Measurements from ENCODE around the gene PROSER2.
"Not testable (repeated sequence)": the region's sequence is repeated elsewhere in the genome, so short reads cannot be mapped to it uniquely, and the experiment has no call there.

Gene PROSER2

DNA sequence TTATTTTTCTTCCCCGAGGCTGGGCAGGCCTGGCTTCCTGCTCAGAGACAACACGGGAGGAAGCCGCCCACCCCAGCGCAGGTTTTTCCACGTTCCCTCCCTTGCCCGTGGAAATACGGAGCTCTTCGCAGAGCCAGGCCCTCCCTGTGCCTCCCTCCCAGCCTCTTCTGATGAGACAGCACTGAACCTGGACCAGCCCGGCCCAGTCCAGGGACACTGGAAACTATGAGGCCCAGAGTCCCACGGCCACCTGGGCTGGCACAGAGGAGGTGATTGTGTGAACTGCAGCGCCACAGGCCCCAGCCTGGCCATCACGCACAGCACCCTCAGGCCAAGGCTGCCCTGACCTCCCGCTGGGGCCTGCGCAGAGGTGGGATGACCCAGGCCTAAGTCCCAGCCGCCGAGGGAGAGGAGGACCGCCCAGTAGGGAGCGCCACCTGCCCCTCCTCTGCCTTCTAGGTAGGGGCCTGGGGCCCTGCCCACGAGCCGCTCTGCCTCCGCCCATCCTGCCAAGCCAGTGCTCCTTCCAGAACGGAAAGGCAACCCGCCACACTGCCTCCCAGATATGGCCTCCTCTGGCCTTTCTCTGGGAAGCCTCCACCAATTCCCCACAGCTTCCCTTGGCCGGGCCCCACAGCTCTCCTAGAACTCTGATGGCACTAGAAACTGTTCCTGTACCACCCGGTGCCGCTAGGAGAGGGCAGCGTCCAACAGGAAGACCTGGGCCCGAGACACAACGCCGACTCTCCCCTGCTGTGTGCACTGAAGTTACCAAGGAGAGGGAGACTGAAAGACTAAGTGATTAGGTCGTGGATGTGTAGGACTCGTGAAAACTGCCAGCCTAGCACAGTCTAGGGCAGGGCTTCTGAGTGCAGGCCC, 57.2 kb downstream of the PROSER2 start:
- H3K27ac ChIP-seq = peak overlapping the region; percentile 100
- no peak for DNase-seq (ENCODE audit: low read depth, low spot score)

DNA sequence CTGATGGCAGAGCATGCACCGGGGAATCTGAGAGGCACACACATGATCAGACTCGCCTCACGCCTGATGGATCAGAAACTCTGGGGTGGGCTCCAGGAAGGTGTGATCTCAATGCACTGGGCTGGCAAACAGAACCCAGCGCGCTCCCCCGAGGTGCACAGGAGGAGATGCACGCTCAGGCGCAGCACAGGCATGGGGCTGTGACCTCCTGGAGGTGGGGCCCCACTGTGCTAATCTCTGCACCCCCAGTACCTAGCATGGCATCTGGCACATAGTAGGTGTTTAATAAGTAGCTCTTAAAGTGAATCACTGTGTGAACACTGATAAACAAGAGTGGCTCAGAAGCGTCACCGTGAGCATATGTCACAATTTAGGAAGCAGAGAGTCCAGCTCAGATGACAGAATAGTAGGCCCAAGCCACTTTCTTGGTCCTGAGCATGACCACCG, 57.9 kb downstream of the PROSER2 start:
- H3K27ac ChIP-seq = peak overlapping the region; percentile 100

DNA sequence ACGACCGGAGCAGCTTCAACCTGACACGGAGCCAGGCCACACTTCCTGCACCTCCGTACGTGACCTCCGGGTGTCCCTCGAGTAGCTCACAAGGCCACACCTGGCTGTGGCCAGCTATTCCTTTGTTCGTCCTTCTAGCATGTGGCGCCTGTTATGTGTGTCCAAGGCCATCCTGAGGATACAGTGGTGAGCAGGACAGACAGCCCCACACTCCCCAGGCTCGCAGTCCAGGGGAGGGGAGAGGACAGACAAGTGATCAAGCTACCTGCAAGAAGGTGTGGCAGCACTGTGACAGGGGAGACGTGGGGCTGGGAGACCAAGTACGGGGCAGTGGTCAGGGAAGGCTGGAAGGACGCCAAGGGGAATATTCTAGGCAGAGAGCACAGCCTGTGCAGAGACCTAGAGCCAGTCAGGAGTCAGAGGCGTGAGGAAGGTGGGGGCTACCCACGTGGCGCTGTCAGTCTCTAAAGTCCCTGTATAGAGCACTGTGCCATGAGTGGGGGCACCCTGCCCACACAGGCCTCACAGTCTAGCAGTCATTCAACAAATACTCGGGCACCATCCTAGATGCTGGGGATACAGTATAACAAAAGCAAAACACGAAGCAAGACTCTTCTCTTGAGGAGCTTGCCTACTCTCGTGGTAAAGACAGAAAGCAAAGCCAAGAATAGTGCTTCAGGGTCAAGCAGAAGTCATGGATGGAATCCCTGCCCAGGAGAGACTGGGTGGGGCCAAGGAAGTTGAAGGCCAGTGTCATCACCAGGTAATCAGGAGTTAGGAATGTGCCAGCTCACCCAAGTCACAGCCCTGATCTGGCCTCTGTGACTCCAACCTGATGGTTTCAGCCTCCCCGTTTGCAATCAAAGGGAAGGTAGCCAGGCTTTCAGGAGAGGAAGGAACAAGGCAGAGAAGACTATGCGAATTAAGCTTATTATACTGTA, 58.6 kb downstream of the PROSER2 start:
- peak overlapping the region; percentile 100 for H3K27ac ChIP-seq
- DNase-seq (ENCODE audit: low read depth, low spot score) = peak; percentile 85

More for the DNA sequence above, 57.9 kb downstream of the PROSER2 start:
- no peak for DNase-seq (ENCODE audit: low read depth, low spot score)

DNA sequence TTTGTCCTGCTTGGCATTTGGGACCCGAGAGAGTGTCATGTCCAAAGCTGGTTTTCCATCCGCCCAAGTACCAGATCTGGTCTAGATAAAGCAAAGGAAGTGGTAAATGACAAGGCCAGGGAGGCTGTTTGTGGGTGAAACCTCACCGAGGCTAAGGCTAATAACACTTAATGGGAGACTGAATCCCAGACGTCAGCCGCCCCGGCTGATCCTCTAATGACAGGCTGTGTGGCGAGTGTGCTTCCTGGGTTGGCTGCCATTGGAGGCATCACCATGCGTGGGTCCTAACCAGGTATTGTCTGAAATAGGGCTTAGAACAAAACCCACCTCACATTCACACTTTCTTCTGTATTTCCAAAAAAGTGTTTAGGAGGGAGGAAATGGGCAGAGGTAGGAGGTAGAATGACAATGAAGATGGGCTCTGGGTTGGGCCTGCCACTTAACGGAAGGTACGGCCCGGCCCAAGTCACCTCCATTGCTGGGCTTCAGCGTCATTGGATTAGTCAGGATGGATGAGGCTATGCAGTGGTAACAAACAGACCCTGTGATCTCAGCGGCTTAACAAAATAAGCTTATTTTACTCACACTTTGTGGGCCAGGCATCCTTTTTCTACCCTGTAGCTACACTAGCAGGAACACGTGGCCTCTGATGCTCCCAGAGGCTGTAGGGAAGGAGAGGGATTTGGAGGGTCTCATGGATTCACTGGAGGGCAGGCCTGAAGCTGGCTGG, 59.7 kb downstream of the PROSER2 start:
- peak overlapping the region; percentile 100 for H3K27ac ChIP-seq
- DNase-seq (ENCODE audit: low read depth, low spot score) = no peak

DNA sequence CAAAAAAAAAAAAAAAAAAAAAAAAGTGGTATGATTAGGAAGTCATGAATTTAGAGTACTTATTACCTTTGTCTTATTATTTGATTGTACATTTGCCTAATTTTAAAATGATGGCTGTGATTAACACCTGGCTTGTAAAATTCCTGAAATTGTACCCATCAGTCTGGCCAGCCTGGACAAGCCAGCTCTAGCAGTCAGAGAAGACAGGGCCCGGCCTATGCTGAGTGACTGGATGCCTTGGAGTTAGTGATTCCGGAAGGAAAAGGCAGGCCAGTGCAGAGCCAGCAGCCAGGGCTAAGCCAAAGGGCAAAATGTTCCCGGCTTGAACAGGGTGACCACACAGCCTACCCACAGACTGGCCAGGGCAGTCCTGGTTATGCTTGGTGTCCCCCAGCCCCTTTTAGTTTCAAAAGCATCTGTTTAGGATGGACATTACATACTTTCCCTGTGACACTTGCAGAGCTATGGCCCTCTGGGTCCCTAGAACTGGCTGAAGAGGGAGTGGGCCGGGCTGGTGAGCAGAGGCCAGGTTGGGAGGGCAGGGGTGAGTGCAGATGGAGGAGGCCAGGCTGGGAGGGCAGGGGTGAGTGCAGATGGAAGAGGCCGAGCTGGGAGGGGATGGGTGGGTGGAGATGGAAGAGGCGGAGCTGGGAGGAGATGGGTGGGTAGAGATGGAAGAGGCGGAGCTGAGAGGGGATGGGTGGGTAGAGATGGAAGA, 61.7 kb downstream of the PROSER2 start:
- H3K27ac ChIP-seq = peak overlapping the region; percentile 100
- DNase-seq (ENCODE audit: low read depth, low spot score) = peak; percentile 49

DNA sequence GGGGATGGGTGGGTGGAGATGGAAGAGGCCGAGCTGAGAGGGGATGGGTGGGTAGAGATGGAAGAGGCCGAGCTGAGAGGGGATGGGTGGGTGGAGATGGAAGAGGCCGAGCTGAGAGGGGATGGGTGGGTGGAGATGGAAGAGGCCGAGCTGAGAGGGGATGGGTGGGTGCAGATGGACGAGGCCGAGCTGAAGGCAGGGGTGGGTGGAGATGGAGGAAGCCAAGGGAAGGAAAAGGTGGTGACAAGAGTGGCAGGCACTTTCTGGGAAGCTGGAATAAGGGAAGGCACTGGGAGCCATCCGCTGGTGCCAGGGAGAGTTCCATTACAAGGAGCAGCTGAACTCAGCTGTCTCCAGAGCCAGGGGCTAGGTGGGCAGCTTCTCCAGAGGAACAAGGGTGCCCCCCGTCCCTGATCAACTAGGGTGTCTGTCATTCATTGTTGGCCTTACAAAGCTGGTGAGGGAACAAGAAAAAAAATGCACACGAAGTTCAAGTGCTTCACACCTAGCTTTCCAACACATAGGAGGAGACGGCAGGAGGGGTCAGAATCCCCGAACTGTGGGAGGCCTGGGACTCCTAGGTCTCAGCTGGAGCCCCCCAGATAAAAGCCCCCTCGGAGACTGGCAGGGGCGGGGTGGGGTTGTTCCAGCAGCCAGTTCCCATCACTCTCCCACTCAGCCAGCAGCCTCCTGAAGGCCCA, 62.4 kb downstream of the PROSER2 start:
- no peak for DNase-seq (ENCODE audit: low read depth, low spot score)
- H3K27ac ChIP-seq = peak overlapping the region; percentile 100

DNA sequence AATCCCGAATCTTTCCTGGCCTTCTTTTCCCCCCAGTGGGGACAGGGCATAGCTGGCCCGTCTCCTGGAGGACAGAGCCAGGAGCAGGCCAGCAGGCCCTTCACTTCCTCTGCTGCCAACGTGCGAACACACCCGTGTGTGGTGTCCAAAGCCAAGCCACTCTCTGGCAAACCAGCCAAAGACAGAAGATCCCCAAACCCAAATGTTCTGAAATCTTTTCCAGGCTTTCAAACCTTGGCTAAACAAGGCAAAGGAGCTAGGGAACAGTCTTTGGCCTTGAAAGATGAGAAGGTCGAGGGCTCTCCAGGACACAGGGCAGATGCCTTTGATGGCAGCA, 63.0 kb downstream of the PROSER2 start:
- no peak for DNase-seq (ENCODE audit: low read depth, low spot score)
- H3K27ac ChIP-seq = peak overlapping the region; percentile 100

DNA sequence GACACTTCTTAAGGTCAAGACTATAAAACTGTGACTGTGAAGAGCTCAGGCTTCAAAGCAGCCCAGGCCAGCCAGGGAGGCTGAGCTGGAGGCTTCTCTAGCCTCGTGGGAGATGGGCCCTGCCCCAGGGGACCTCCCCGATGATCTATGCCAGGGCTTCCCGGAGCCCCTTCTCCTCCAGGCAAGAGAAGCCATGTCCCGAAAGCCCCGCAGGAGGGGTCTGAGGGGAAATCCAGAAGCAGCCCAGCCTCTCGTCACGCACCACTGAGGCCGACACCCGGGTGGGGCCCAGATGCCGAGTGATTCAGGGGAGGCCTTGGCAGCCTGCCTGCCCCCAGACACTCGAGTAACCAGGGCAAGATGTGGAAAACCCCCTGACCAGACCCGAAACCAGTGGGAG, 63.7 kb downstream of the PROSER2 start:
- peak overlapping the region; percentile 100 for H3K27ac ChIP-seq
- DNase-seq (ENCODE audit: low read depth, low spot score) = peak; percentile 24

DNA sequence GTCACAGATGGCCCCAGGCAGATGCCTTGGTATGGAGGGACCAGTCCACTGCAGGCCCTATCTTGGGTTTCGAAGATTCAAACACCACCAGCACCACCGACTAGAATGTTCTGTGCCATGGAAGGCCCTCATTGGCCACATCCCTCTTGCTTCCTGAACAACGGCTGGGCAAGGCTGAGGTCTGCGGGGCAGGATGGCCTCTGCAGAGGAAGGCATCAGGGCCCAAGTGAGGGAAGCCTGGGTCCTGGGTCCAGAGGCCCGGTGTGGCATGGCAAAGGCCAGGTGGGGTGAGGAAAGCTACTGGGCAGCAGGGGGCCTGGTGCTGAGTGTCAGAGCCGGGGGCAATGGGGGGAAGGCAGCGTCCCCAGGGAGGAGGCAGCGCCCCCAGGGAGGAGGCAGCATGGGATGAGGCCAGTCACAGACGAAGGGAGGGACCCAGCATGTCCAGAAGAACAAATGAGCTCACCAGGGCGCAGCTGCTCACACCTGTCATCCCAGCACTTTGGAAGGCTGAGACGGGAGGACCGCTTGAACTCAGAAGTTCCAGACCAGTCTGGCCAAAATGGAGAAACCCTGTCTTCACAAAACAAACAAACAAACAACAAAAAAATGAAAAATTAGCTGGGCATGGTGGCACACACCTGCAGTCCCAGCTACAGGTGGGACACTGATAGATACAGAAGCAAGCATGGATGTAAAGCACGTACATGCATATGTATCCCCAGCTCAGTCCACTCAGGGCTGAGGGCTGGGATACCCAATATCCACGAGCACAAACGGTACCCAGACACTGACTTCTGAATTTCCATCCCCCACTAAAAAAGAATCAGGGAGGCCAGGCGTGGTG, 64.4 kb downstream of the PROSER2 start:
- peak overlapping the region; percentile 100 for H3K27ac ChIP-seq
- DNase-seq (ENCODE audit: low read depth, low spot score) = no peak

DNA sequence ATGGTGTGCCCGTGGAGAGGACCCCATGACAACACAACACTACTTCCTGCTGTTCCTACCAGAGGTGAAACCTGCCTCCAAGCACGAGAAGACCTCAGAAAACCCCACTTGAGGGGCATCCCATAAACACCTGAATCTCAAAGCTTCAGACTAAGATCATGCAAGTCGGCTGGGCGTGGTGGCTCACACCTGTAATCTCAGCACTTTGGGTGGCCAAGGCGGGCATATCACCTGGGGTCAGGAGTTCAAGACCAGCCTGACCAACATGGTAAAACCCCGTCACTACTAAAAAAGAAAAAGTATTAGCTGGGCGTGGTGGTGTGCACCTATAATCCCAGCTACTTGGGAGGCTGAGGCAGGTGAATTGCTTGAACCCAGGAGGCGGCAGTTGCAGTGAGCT, 66.1 kb downstream of the PROSER2 start:
- not testable (repeated sequence) for H3K27ac ChIP-seq; DNase-seq (ENCODE audit: low read depth, low spot score)

DNA sequence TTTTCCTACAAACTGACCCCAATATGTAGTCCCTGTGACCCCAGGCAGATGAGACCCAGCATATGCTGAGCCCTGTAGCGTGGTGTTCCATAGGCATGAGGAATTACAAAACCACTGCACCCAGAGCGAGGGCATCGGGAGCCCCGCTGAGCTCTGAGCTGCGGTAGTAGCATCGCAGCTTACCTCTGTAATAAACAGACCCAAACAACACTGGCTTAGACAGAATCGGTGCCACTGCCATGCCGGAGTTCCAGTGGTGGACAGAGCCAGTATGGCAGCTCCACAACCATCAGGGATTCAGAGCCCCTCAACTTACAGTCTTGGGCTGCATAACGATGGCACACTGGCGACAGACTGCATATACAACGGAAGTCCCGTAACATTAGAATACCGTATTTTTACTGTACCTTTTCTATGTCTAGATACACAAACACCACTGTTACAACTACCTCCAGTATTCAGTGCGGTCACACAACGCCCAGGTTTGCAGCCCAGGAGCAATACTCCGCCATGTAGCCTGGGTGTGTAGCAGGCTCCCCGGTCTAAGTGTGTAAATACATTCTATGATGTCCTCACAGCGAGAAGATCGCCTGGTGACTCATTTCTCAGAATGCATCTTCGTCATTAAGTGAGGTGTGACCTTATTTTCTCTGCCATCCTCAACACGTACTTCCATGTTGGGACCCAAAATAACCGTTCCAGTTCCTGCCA, 68.8 kb downstream of the PROSER2 start:
- DNase-seq (ENCODE audit: low read depth, low spot score) = no peak
- no peak overlapping the region for H3K27ac ChIP-seq

DNA sequence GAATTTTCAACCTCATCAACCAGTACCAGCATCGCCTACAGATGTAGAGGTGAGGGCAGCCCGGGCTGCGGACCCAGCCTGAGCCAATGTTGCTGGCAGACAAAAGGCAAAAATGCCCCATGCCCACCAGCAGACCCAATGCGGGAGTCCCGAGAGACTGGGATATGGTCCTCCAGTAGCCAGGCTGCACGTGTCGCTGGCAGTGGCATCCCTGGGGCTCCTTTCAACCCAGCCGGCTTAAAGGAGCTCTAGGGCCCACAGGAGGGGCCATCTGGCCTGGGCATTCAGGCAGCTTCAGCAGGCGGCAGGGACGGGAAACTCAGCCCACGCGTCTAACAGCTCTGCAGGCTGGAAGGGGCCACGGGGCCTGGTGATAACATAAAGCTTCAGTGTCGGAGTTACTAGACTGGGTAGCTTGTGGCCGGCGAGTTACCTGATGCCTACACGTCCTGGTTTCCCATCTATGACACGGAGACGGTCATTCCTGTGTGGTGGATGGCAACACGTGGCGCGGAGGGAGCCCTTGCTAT, 70.7 kb downstream of the PROSER2 start:
- H3K27ac ChIP-seq = peak overlapping the region; percentile 15
- no peak for DNase-seq (ENCODE audit: low read depth, low spot score)

DNA sequence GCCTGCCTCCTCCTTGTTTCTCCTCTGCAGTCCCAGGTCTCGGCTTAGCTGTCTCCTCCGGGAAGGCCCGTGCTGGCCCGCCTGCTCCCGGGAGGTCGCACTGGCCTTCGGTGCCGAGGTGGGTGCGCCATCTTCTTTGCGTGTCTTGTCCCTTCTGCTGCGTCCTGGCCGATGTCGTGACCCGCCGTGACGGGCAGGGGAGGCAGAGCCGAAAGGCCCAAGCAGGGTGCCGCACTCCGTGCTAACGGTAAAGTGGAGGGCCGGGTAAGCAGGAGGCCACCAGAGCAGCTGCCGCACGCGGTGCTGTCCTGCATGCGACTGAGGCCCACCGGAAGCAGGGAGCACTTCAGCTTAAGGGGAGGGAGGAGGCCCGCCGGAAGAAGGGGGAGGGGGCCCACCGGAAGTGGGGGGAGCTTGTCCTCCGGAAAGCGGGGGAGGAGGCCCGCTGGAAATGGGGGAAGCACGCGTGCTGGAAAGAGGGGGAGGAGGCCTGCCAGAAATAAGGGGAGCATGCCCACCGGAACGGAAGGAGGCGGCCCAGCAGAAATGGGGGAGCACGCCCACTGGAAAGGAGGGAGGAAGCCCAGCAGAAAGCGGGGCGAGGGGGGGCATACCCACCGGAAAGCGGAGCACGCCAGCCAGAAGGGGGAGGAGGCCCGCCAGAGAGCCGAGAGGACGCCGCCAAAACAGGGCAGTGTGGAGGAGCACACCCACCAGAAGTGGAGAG, 71.4 kb downstream of the PROSER2 start:
- H3K27ac ChIP-seq = no peak overlapping the region

DNA sequence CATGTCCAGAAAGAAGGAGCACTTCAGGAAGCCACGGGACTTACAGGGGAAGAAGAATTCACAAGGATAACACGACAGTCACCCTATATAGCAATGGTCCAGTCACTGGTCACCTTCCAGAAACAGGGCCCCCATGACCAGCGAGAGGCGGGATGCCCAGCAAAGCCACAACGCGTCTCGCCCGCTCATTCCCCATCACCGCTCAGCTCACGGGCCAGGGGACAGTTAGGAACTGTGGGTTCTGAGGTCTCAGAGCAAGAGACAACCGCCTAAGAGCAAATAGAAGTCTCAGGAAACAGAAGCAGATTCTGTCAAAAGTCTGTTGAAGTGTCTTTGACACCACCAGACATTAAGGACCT, 71.9 kb downstream of the PROSER2 start:
- DNase-seq (ENCODE audit: low read depth, low spot score) = no peak
- no peak overlapping the region for H3K27ac ChIP-seq

More for the DNA sequence above, 71.4 kb downstream of the PROSER2 start:
- DNase-seq (ENCODE audit: low read depth, low spot score) = no peak

DNA sequence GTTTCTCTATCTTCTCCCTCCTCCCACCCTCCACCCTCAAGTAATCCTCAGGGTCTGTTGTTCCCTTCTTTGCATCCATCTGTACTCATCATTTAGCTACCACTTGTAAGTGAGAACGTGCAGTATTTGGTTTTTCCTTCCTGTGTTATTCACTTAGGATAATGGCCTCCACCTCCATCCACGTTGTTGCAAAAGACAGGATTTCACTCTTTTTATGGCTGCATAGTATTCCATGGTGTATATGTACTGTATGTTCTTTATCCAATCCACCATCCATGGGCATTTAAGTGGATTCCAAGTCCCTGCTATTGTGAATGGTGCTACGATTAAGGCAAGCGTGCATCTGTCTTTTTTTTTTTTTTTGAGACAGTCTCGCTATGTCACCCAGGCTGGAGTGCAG, 72.4 kb downstream of the PROSER2 start:
- DNase-seq (ENCODE audit: low read depth, low spot score) = no peak
- H3K27ac ChIP-seq = no peak overlapping the region

DNA sequence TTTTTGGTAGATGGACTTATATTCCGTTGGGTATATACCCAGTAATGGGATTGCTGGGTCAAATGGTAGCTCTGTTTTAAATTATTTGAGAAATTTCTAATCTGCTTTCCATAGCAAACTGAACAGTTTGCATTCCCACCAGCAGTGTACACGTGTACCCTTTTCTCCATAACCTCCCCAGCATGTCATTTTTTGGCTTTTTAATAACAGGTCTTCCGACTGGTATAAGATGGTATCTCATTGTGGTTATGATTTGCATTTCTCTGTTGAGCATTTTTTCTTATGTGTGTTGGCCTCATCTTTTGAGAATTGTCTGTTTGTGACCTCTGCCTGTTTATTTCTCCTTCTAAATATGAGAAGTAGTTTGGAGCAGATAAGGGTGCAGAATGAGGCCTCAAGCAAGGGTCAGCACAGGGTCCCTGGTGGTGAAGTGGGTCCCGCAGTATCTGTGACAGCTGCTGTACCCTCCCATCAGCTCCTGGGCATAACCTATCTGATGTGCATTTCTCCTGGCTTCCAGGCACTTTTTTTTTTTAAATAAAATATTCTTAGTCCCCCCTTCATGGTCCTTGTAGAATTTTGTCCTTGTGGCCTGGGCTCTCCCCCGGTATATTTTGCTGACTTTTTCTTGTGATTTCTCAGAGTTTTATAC, 73.5 kb downstream of the PROSER2 start:
- H3K27ac ChIP-seq = peak overlapping the region; percentile 88
- no peak for DNase-seq (ENCODE audit: low read depth, low spot score)
